Measurements from ENCODE around the gene RPL18A. TPM values are rescaled to one million over a fixed set of nuclear protein-coding genes. Genes with fewer than 3 reads are reported as not detected.

RPL18A gene
- 1,000 to 10,000 TPM; 1,015 to 1,285 (median 1,208) TPM for total RNA-seq
- 1,842 TPM for total RNA-seq (2013)

GRCh38 chr19:17859533-17860330 is at the start of gene RPL18A:
Gene RPL18A, plus strand, starts transcription at chr19:17859910. Its CDS starts 47 bp downstream, at chr19:17859957.
- Mint-ChIP-seq H3K36me3 (no peaks in the 10 kb centered on the region), H3K4me1 (peaks cover 30 to 32% of the 10 kb centered on the region in 2 donors), H3K9me3 (no peaks in the 10 kb centered on the region), H3K4me3 (peak within 1 kb of the TSS; percentile 99), H3K27ac (peak within 1 kb of the TSS; percentile 86 to 95), H3K27me3 (ENCODE audit: low read depth in 2 of 2) (no peaks in the 10 kb centered on the region)
- Histone ChIP-seq H3K27ac (ENCODE audit: low read length) (peak within 1 kb of the TSS; percentile 46), H3K27me3 (ENCODE audit: control insufficient read depth, insufficient read depth, low read length) (no peaks in the 10 kb centered on the region), H3K9me3 (ENCODE audit: control insufficient read depth, insufficient read depth, low read length) (no peaks in the 10 kb centered on the region), H3K4me3 (ENCODE audit: low read length) (peak within 1 kb of the TSS; percentile 68), H3K36me3 (ENCODE audit: control insufficient read depth, insufficient read depth, low read length) (peaks cover 34% of the 10 kb centered on the region), H3K4me1 (ENCODE audit: control insufficient read depth, insufficient read depth, low read length) (peaks cover 37% of the 10 kb centered on the region)
- TF ChIP-seq CTCF (IDR thresholded peaks at IDR 0.05) = peak; percentile 75
- peak; percentile 94 to 99 for DNase-seq
- WGBS (ENCODE audit: insufficient coverage) = 0% methylated on average over 80 of the region's 80 CpGs
- intact Hi-C loops (cut with micrococcal nuclease) = loop anchor here (1.0 to 10.0 kb wide), 3 partner anchors 73 to 365 kb away; no protein-coding TSS in a partner anchor
- peak; percentile 93 to 99 (median 95) for ATAC-seq

GRCh38 chr19:17811103-17811502 is 48.6 kb upstream of the RPL18A start:
- TF ChIP-seq CTCF (IDR thresholded peaks at IDR 0.05) = no peak
- WGBS (ENCODE audit: insufficient coverage) = 100% methylated on average over 2 of the region's 2 CpGs
- Histone ChIP-seq H3K36me3 (ENCODE audit: control insufficient read depth, insufficient read depth, low read length) (no peaks in the 10 kb centered on the region), H3K9me3 (ENCODE audit: control insufficient read depth, insufficient read depth, low read length) (no peaks in the 10 kb centered on the region), H3K4me1 (ENCODE audit: control insufficient read depth, insufficient read depth, low read length) (peaks cover 6% of the 10 kb centered on the region), H3K27me3 (ENCODE audit: control insufficient read depth, insufficient read depth, low read length) (no peaks in the 10 kb centered on the region), H3K27ac (ENCODE audit: low read length) (no peak overlapping the region), H3K4me3 (ENCODE audit: low read length) (no peak overlapping the region)
- Mint-ChIP-seq H3K27ac (no peak overlapping the region), H3K36me3 (no peaks in the 10 kb centered on the region), H3K4me3 (no peak overlapping the region), H3K27me3 (ENCODE audit: low read depth in 2 of 2) (no peaks in the 10 kb centered on the region), H3K9me3 (no peaks in the 10 kb centered on the region), H3K4me1 (peaks cover 0 to 5% of the 10 kb centered on the region in 2 donors)
- intact Hi-C loops (cut with micrococcal nuclease) = no loop called here
- ATAC-seq = no peak
- no peak for DNase-seq

- Histone ChIP-seq H3K36me3 (ENCODE audit: control insufficient read depth, insufficient read depth, low read length) (no peaks in the 10 kb centered on the region), H3K9me3 (ENCODE audit: control insufficient read depth, insufficient read depth, low read length) (no peaks in the 10 kb centered on the region), H3K27ac (ENCODE audit: low read length) (no peak overlapping the region), H3K27me3 (ENCODE audit: control insufficient read depth, insufficient read depth, low read length) (no peaks in the 10 kb centered on the region), H3K4me1 (ENCODE audit: control insufficient read depth, insufficient read depth, low read length) (peaks cover 6% of the 10 kb centered on the region), H3K4me3 (ENCODE audit: low read length) (no peak overlapping the region)
- DNase-seq (no peak), ATAC-seq (no peak)
- Mint-ChIP-seq H3K27me3 (ENCODE audit: low read depth in 2 of 2) (no peaks in the 10 kb centered on the region), H3K4me1 (peaks cover 0 to 5% of the 10 kb centered on the region in 2 donors), H3K36me3 (no peaks in the 10 kb centered on the region), H3K9me3 (no peaks in the 10 kb centered on the region), H3K4me3 (no peak overlapping the region), H3K27ac (no peak overlapping the region)
- intact Hi-C loops (cut with micrococcal nuclease) = no loop called here
- 88% methylated on average over 20 of the region's 20 CpGs for WGBS (ENCODE audit: insufficient coverage)
- no peak for TF ChIP-seq CTCF (IDR thresholded peaks at IDR 0.05)
These were observed 48.0 kb upstream of the RPL18A start for GRCh38 chr19:17811681-17812080.

Data from natural killer cell (primary cell).